ENCODE results near the gene SPRY4.
A peak's percentile ranks its signal among the peaks of the same experiment; 100 is the strongest.
"Not testable (repeated sequence)": the region's sequence is repeated elsewhere in the genome, so short reads cannot be mapped to it uniquely, and the experiment has no call there.

Gene SPRY4

GRCh38 chr5:142292249-142292648 is 32.6 kb downstream of the SPRY4 start:
- DNase-seq = no peak

GRCh38 chr5:142290577-142291299 is 34.1 kb downstream of the SPRY4 start:
- DNase-seq = no peak

- DNase-seq = no peak
These were observed 34.9 kb downstream of the SPRY4 start for GRCh38 chr5:142289708-142290576.

- DNase-seq = no peak
These were observed 36.9 kb downstream of the SPRY4 start for GRCh38 chr5:142287973-142288313.

- DNase-seq = peak; percentile 47
These were observed 37.5 kb downstream of the SPRY4 start for GRCh38 chr5:142287096-142287972.

- no peak for DNase-seq
These were observed 38.7 kb downstream of the SPRY4 start for GRCh38 chr5:142286111-142286510.

GRCh38 chr5:142283304-142283703 is 41.5 kb downstream of the SPRY4 start:
- DNase-seq = no peak

GRCh38 chr5:142281966-142282365 is 42.9 kb downstream of the SPRY4 start:
- DNase-seq = no peak

GRCh38 chr5:142281008-142281367 is 43.8 kb downstream of the SPRY4 start:
- DNase-seq = no peak

GRCh38 chr5:142280066-142281007 is 44.5 kb downstream of the SPRY4 start:
- peak; percentile 82 for DNase-seq

GRCh38 chr5:142278627-142279026 is 46.2 kb downstream of the SPRY4 start:
- DNase-seq = no peak

GRCh38 chr5:142277796-142278195 is 47.0 kb downstream of the SPRY4 start:
- no peak for DNase-seq

GRCh38 chr5:142276517-142276916 is 48.3 kb downstream of the SPRY4 start:
- no peak for DNase-seq

GRCh38 chr5:142275496-142275895 is 49.3 kb downstream of the SPRY4 start:
- no peak for DNase-seq

GRCh38 chr5:142272596-142272995 is 52.2 kb downstream of the SPRY4 start:
- not testable (repeated sequence) for DNase-seq

- DNase-seq = not testable (repeated sequence)
These were observed 60.7 kb downstream of the SPRY4 start for GRCh38 chr5:142264084-142264483.

GRCh38 chr5:142263346-142263745 is 61.5 kb downstream of the SPRY4 start:
- DNase-seq = no peak

GRCh38 chr5:142262683-142263082 is 62.1 kb downstream of the SPRY4 start:
- DNase-seq = no peak
